Subcutaneous abdominal adipose tissue (tissue), 5 donors: ENCODE results near the gene PHF21A.

Source experiments
- H3K27ac ChIP-seq: one replicate; pipeline ENCODE4 v1.7.0; 2013; ENCODE audit warnings: low read depth, mild to moderate bottlenecking, inconsistent platforms, low read length, moderate library complexity
- H3K27me3 ChIP-seq, 5 donors: one replicate each; pipeline ENCODE4 v1.7.0; 2013; ENCODE audit warnings: low read length in 5 of 5, inconsistent platforms in 1 of 5; ENCODE audit not compliant: control insufficient read depth in 5 of 5, insufficient read depth in 4 of 5
- H3K36me3 ChIP-seq, 5 donors: one replicate each; pipeline ENCODE4 v1.7.0; 2013; ENCODE audit warnings: low read length in 5 of 5; ENCODE audit not compliant: control insufficient read depth in 5 of 5, insufficient read depth in 5 of 5
- H3K4me1 ChIP-seq, 5 donors: one replicate each; pipeline ENCODE4 v1.7.0; 2013; ENCODE audit warnings: low read length in 5 of 5, mild to moderate bottlenecking in 3 of 5, moderate library complexity in 1 of 5; ENCODE audit not compliant: control insufficient read depth in 5 of 5, insufficient read depth in 5 of 5
- H3K4me3 ChIP-seq, 5 donors: one replicate each; pipeline ENCODE4 v1.7.0; 2013; ENCODE audit warnings: low read length in 5 of 5, low read depth in 1 of 5
- H3K9ac ChIP-seq, 5 donors: one replicate each; pipeline ENCODE4 v1.7.0; 2013; ENCODE audit warnings: low read length in 5 of 5, mild to moderate bottlenecking in 4 of 5, moderate library complexity in 3 of 5
- H3K9me3 ChIP-seq, 5 donors: one replicate each; pipeline ENCODE4 v1.7.0; 2013; ENCODE audit warnings: low read length in 5 of 5; ENCODE audit not compliant: control insufficient read depth in 5 of 5
- donor health status: healthy.
- donor health status: healthy.
- donor health status: healthy.
- donor health status: healthy.
- donor health status: healthy.

PHF21A gene

GRCh38 chr11:46001448-46001914, 119.8 kb downstream of the PHF21A start:
- Histone ChIP-seq H3K36me3 (no peaks in the 10 kb centered on the region), H3K4me1 (peaks cover 0 to 10% (median 6%) of the 10 kb centered on the region in 5 donors), H3K4me3 (no peak overlapping the region), H3K27ac (no peak overlapping the region), H3K27me3 (no peaks in the 10 kb centered on the region), H3K9me3 (no peaks in the 10 kb centered on the region), H3K9ac (no peak overlapping the region)

- Histone ChIP-seq H3K9me3 (no peaks in the 10 kb centered on the region), H3K9ac (no peak overlapping the region), H3K4me3 (no peak overlapping the region), H3K36me3 (no peaks in the 10 kb centered on the region), H3K27me3 (no peaks in the 10 kb centered on the region), H3K4me1 (peaks cover 4 to 23% (median 19%) of the 10 kb centered on the region in 5 donors), H3K27ac (no peak overlapping the region)
Measured at GRCh38 chr11:45997599-45997998, 123.7 kb downstream of the PHF21A start.

- peaks cover 4 to 24% (median 19%) of the 10 kb centered on the region in 5 donors for H3K4me1 ChIP-seq
- H3K4me3 ChIP-seq, result no peak overlapping the region
- H3K9me3 ChIP-seq, result no peaks in the 10 kb centered on the region
- no peak overlapping the region for H3K9ac ChIP-seq
- H3K27me3 ChIP-seq, result no peaks in the 10 kb centered on the region
- no peaks in the 10 kb centered on the region for H3K36me3 ChIP-seq
- H3K27ac ChIP-seq, result no peak overlapping the region
Measured at GRCh38 chr11:45995342-45995734, 125.9 kb downstream of the PHF21A start.

- H3K4me1 ChIP-seq, result peaks cover 4 to 24% (median 19%) of the 10 kb centered on the region in 5 donors
- no peaks in the 10 kb centered on the region for H3K27me3 ChIP-seq
- H3K4me3 ChIP-seq, result no peak overlapping the region
- H3K9ac ChIP-seq, result no peak overlapping the region
- no peak overlapping the region for H3K27ac ChIP-seq
- H3K9me3 ChIP-seq, result no peaks in the 10 kb centered on the region
- no peaks in the 10 kb centered on the region for H3K36me3 ChIP-seq
Measured at GRCh38 chr11:45994371-45995341, 126.6 kb downstream of the PHF21A start.

GRCh38 chr11:45993531-45994001, 127.7 kb downstream of the PHF21A start:
- Histone ChIP-seq H3K27ac (no peak overlapping the region), H3K9me3 (no peaks in the 10 kb centered on the region), H3K9ac (peak overlapping the region in 1 of 5 donors; percentile 10), H3K27me3 (no peaks in the 10 kb centered on the region), H3K4me1 (peaks cover 4 to 24% (median 19%) of the 10 kb centered on the region in 5 donors), H3K36me3 (no peaks in the 10 kb centered on the region), H3K4me3 (no peak overlapping the region)

GRCh38 chr11:45988921-45989320, 132.3 kb downstream of the PHF21A start:
- Histone ChIP-seq H3K36me3 (no peaks in the 10 kb centered on the region), H3K4me3 (no peak overlapping the region), H3K9ac (no peak overlapping the region), H3K27me3 (no peaks in the 10 kb centered on the region), H3K9me3 (no peaks in the 10 kb centered on the region), H3K4me1 (peaks cover 4 to 14% (median 11%) of the 10 kb centered on the region in 5 donors), H3K27ac (no peak overlapping the region)

- Histone ChIP-seq H3K9ac (no peak overlapping the region), H3K27ac (no peak overlapping the region), H3K4me3 (no peak overlapping the region), H3K9me3 (no peaks in the 10 kb centered on the region), H3K4me1 (peaks cover 0 to 15% (median 4%) of the 10 kb centered on the region in 5 donors), H3K27me3 (no peaks in the 10 kb centered on the region), H3K36me3 (peaks cover 0 to 1% (median 0%) of the 10 kb centered on the region in 5 donors)
Measured at GRCh38 chr11:45985212-45985611, 136.0 kb downstream of the PHF21A start.

GRCh38 chr11:45984192-45984591, 137.1 kb downstream of the PHF21A start:
- no peaks in the 10 kb centered on the region for H3K27me3 ChIP-seq
- H3K9me3 ChIP-seq, result no peaks in the 10 kb centered on the region
- H3K4me1 ChIP-seq, result peaks cover 0 to 15% (median 4%) of the 10 kb centered on the region in 5 donors
- no peak overlapping the region for H3K27ac ChIP-seq
- H3K4me3 ChIP-seq, result no peak overlapping the region
- H3K9ac ChIP-seq, result no peak overlapping the region
- peaks cover 4 to 6% (median 5%) of the 10 kb centered on the region in 5 donors for H3K36me3 ChIP-seq

- Histone ChIP-seq H3K9ac (no peak overlapping the region), H3K4me1 (peaks cover 0 to 15% (median 4%) of the 10 kb centered on the region in 5 donors), H3K27me3 (no peaks in the 10 kb centered on the region), H3K36me3 (peaks cover 6 to 11% (median 9%) of the 10 kb centered on the region in 5 donors), H3K4me3 (no peak overlapping the region), H3K27ac (no peak overlapping the region), H3K9me3 (no peaks in the 10 kb centered on the region)
Measured at GRCh38 chr11:45983471-45983845, 137.8 kb downstream of the PHF21A start.
